Measurements from ENCODE around the gene FIS1.
A peak's percentile ranks its signal among the peaks of the same experiment; 100 is the strongest.
"Not testable (repeated sequence)": the region's sequence is repeated elsewhere in the genome, so short reads cannot be mapped to it uniquely, and the experiment has no call there.

FIS1 gene

DNA sequence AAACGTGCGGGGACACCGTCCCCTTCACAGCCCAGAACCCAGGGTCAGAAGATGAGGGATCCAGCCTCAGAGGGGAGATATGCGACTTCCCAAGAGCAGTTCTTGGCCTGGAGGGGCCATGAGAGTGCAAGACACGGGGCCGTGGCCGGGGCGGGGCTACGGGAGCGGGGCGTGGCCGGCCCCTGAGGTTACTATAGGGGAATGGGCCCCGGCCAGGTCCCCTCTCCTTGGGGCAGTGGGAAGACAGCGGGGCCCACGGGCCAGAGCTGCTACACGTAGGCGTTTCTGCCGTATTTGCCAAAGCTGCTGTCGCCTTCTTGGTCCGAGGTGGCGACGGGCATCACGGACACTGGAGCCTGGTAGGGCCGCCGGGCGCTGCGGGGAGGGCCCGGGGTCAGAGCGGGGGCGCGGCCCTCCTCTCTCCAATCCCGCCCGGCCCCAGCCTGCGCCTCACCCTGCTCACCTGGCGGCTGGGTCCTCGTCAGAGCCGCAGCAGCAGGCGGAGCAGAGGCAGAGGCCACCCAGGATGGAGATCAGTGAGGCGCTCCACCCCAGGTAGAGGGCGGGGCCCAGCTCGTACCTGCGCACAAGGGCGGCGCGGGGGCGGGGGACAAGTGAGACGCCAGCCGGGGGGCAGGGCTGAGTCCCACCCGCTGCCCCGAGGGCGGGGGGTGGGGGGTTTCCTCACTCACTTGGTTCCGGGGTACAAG lies 12.6 kb downstream of the FIS1 start:
- DNase-seq = no peak

GRCh38 chr7:101231644-101232043 lies 13.2 kb downstream of the FIS1 start:
- no peak for DNase-seq

GRCh38 chr7:101226721-101227120 lies 18.2 kb downstream of the FIS1 start:
- DNase-seq = no peak

DNA sequence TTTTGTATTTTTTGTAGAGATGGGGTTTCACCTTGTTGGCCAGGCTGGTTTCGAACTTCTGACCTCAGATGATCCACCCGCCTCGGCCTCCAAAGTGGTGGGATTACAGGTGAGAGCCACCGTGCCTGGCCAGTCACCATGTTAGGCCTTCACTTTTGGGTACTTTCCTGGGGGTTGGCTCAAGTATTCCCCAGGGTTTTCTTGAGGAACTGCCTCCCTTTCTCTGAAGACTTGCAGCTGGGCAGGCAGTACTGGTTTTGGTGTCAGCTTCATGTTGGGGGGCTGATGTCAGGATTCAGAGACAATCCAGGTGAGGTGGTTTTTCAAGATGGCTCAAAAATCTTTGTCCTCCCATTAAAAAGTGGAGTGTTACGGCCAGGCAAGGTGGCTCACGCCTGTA lies 19.2 kb downstream of the FIS1 start:
- DNase-seq = no peak

GRCh38 chr7:101223528-101223927 lies 21.4 kb downstream of the FIS1 start:
- no peak for DNase-seq

GRCh38 chr7:101222275-101222830 lies 22.5 kb downstream of the FIS1 start:
- no peak for DNase-seq

DNA sequence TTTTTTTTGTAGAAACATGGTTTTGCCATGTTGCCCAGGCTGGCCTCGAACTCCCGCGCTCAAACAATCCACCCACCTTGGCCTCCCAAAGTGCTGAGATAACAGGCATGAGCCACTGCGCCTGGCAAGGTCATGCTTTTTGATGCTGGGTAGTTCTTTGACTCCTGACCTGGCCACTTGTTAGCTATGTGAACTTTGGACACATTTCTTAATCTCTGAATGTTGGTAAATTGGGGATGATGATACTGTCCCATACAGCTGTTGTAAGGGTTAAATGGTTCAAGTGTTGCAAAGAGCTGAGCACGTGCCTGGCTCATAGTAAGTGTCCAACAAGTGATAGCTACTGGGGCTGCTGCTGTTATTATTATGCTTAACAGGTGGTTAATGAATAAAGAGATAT lies 24.6 kb downstream of the FIS1 start:
- DNase-seq = no peak

- DNase-seq = peak; percentile 69
Measured at GRCh38 chr7:101218236-101219125, 26.4 kb downstream of the FIS1 start.

DNA sequence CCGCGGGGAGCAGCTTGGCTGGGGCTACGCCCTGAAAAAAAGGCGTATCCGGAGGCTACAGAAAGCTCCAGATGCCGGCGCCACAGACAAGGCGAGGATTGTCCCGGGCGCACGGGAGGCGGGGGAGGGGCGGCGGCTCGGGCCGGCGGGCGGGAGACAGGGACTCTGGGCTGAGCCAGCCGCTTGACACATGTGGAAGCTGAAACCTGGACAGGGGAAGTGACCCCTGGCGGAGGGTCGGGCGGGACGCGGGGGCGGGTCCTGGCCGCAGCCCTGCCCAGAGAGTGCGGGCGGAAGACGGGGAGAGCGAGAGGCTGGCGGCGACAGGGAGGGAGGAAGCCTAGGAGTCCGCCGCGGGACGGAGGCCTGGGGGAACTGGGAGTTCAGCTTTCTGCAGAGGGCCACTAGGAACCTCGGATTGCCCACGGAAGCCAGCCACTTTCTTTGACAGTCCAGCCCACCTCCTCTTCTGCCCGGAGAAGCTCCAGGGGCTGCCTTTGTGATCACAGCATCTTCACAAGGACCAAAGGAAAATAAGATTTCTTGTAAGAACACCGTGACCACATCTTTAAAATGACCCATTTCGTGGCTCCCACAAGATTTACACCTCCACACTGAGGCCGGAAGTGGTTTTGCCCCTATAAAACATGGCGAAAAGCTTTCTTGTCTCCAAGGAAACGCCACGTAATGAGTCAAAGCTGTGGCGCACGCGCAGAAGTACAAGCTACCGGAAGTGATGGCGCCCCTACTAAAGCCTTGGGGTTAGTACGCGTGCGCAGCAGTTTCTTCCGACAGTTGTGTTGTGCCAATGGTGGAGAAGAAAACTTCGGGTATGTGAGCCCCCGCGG lies 27.3 kb downstream of the FIS1 start, which contains the start of the genes PLOD3 and ZNHIT1:
TSS of gene PLOD3 (minus strand) at position 194 of the 848 bp plus-strand sequence. CDS start 307 bp downstream, outside the sequence.
TSS of gene ZNHIT1 (plus strand) at position 778 of the 848 bp plus-strand sequence. CDS start at position 809, 31 bp downstream.
- DNase-seq = peak; percentile 95

DNA sequence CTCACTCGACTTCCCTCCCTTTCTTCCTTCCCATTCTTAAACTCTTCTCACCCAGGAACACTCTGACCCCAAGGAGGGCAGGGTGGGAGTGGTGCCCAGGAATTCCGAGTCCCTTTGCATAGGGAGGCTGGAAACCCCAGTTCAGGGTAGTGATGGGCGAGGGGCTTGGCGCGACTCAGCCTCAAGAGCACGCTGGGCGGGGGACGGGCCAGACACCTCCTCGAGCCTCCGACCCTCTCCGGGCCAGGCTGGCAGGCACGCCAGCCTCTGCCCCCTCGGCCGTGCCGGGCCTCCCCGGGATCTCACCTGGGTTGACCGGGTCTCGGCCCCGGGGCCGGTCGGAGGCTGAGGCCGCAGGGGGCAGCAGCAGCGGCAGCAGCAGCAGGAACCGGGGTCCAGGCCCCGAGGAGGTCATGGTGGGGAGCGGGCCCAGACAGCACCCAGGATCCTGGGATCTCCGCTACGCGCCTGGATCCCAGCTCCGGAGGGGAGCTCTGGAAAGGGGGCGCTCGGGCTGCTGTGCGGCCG lies 28.0 kb downstream of the FIS1 start:
- DNase-seq = no peak

GRCh38 chr7:101216001-101216859 lies 28.7 kb downstream of the FIS1 start:
- no peak for DNase-seq

DNA sequence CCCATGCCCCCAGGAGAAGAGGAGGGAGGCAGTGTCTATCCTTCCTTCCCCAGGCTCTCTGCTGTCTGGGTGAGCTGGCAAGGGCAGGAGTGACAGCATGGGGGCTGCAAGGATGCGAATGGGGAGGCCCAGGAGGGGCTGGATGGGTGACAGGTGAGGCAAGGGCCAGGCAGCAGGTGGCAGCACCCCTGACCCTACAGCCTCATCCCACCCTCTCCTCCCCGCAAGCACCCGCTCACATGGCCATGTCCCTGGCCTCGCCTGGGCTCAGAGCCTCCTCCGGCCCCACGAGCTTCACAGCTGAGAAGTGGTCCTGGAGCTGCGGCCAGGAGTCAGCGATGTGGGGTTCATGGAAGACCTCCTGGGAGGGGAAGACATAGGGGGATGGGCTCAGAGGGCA lies 32.9 kb downstream of the FIS1 start:
- DNase-seq = no peak

DNA sequence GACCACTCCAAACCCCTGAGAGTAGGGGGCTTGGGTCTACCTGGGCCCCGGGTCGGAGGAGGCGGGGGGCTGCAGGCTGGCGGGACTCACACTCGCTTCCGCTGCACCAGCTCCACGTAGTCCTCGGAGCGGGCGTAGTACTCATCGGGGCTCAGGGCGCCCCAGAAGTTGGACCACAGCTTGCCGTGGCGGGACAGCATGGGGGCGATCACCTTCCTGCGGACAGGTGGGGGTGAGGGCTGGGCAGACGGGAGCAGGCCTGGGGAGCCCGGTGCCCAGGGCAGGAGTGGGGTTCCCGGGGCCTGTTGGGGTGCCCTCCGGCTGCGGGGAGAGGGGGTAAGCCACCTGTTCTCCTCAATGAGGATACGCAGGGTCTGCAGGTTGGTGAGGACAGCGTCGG lies 33.4 kb downstream of the FIS1 start:
- no peak for DNase-seq

DNA sequence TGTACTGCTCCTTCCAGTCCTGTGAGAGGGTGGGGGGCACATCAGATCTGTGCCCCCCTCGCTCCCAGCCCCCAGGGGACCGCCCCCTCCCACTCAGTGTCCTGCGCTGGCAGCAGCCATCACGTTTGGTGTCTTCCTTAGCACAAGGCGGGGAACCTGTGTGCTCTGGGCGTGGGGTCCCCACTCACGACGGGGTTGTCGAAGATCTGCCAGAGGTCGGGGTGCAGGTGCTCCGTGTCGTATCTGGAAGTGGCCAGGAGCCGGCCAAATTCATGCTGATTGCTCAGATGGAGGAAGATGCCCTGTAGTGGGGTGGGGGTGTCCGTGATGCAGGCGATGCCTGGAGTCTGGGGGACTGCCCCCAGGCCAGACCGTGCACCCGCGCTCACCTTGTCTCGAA lies 34.7 kb downstream of the FIS1 start:
- DNase-seq = no peak

DNA sequence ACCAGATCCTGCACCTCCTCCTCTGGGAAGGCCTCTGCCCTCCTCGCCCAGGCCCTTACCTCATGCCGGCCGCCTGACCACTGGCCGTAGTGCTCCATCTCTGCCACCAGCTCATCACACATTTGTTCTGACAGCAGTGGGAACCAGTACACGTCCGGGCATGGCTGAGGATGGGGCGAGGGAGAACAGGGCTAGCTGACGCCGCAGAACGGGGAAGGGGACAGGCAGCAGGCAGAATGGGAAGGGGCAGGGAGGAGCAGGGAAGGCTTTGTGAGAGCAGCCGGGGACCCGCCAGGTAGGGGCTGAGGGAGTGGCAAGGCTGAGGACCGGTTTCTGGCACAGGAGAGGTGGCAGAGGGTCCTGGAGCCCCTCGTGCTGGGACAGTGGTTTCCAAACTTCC lies 36.1 kb downstream of the FIS1 start:
- DNase-seq = no peak

DNA sequence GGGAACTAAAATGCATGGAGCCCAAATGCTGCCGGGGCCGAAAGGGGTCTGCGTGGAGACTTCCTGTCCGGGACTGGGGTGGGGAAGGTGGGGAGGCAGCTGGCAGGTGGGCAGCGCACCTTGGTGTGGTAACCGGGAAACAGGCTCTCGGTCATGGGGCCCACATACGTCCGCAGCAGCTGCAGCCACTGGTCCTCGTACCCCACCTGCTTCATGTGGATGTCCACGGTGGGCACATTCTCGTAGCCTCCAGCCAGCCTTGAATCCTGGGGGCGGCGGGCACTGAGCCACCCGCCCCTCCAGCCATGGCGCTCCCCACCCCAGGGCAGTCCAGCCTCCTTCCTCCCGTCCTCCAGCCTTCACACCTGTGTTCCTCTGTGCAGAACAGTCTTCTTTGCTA lies 37.4 kb downstream of the FIS1 start:
- DNase-seq = no peak

DNA sequence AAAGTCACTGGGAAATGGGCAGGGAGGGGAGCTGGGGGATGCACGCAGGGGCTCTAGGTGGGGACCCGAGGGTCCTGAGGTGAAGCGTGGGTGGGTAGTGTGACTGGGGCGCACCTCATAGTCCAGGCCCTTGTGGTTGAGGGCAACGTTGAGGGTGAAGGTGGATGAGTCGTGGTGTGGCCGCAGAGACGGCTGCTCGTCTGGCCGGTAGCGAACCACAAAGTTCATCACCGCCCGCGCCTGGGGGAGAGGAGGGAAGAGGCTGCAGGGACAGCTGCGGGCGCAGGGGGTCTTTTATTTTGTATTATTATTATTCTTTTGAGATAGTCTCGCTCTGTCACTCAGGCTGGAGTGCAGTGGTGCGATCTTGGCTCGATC lies 38.2 kb downstream of the FIS1 start:
- no peak for DNase-seq

GRCh38 chr7:101205901-101206664 lies 38.8 kb downstream of the FIS1 start:
- DNase-seq = no peak

DNA sequence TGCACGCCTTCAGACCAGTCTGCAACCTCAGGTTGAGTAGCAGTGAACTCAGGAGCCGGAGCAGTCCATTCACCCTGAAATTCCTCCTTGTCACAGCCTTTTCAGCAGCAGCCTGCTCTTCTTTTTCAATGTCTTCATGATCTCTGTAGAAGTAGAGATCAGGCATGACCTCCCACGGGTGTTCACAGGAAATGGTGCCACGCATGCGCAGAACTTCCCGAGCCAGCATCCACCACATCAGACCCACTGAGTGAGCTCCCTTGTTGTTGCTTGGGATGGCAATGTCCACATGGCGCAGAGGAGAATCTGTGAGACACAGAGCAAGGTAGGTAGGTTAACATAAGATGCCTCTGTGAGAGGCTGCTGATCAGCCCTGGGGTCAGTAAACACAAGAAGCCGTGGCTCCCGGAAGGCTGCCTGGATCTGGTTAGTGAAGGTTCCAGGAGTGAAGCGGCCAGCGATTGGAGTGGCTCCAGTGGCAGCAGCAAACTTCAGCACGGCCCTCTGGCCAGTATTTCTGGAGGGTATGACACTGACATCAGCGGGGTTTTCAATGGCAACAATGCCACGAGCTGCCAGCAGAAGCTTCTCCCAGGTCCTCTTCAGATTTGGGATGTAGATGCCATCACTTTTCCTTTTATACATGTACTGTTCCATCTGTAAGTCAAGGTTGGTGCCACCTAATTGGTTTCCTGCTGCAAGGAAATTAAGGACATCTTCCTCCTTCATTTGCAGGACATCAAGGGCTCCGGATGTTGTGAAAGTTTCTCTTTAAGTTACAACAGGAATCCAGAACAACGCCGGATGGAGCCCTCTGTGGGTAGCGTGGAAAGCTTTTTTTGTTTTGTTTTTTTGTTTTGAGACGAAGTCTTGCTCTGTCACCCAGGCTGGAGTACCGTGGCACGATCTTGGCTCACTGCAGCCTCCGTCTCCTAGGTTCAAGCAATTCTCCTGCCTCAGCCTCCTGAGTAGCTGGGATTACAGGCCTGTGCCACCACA lies 40.8 kb downstream of the FIS1 start:
- not testable (repeated sequence) for DNase-seq

DNA sequence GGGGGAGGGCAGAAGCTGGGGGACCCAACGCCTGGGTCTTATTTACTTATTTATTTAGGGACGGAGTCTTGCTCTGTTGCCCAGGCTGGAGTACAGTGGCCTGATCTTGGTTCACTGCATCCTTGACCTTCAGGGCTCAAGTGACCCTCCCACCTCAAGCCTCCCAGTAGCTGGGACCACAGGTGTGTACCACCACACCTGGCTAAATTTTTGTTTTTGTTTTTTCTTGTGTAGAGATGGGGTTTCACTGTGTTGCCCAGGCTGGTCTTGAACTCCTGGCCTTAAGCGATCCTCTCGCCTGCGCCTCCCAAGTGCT lies 42.3 kb downstream of the FIS1 start:
- DNase-seq = no peak
